Endometrial microvascular endothelial cells (primary cell): Measurements from ENCODE around the gene PPP1R12B. TPM values are rescaled to one million over a fixed set of nuclear protein-coding genes. Genes with fewer than 3 reads are reported as not detected.
"Not testable (repeated sequence)": the region's sequence is repeated elsewhere in the genome, so short reads cannot be mapped to it uniquely, and the experiment has no call there.

Experiments used
- in situ Hi-C: cut with HindIII; loops from 2 replicates; pipeline ENCODE4 v1.10.0; 2017; ENCODE audit warnings: low sequenced_read_pairs, low pct_unique_long_range_greater_than_20kb; ENCODE audit errors: inconsistent ontology term
- total RNA-seq: library from RNA; depleted of rRNA; stranded (reverse); fragments of >200 nt; gene quantifications from one replicate; pipeline ENCODE4 v1.2.3, GENCODE V29; 2015; ENCODE audit errors: inconsistent ontology term

The PPP1R12B gene
- total RNA-seq, 1 donor from 2014 or later: 6.8 TPM

GRCh38 chr1:202343652-202344349, 4.7 kb upstream of the PPP1R12B start:
- in situ Hi-C loops: no loop called here

- in situ Hi-C loops: no loop called here
Measured at GRCh38 chr1:202348005-202348508, 442 bp upstream of the PPP1R12B start.

GRCh38 chr1:202349206-202349928, 868 bp downstream of the PPP1R12B start:
- in situ Hi-C loops: no loop called here

GRCh38 chr1:202351725-202352124, 3.2 kb downstream of the PPP1R12B start:
- in situ Hi-C loops: no loop called here

GRCh38 chr1:202352583-202353197, 4.2 kb downstream of the PPP1R12B start:
- in situ Hi-C loops: not testable (repeated sequence)

- in situ Hi-C loops: no loop called here
Measured at GRCh38 chr1:202355944-202356553, 7.5 kb downstream of the PPP1R12B start.

GRCh38 chr1:202357506-202357905, 9.0 kb downstream of the PPP1R12B start:
- in situ Hi-C loops: no loop called here

- in situ Hi-C loops: no loop called here
Measured at GRCh38 chr1:202361224-202361623, 12.7 kb downstream of the PPP1R12B start.

GRCh38 chr1:202361701-202362100, 13.2 kb downstream of the PPP1R12B start:
- in situ Hi-C loops: no loop called here

- in situ Hi-C loops: no loop called here
Measured at GRCh38 chr1:202362212-202362611, 13.7 kb downstream of the PPP1R12B start.

- in situ Hi-C loops: no loop called here
Measured at GRCh38 chr1:202365092-202365815, 16.8 kb downstream of the PPP1R12B start.

- in situ Hi-C loops: no loop called here
Measured at GRCh38 chr1:202367271-202367670, 18.8 kb downstream of the PPP1R12B start.

GRCh38 chr1:202370906-202371305, 22.4 kb downstream of the PPP1R12B start:
- in situ Hi-C loops: not testable (repeated sequence)

GRCh38 chr1:202374099-202374498, 25.6 kb downstream of the PPP1R12B start:
- in situ Hi-C loops: no loop called here

GRCh38 chr1:202375175-202375574, 26.7 kb downstream of the PPP1R12B start:
- in situ Hi-C loops: not testable (repeated sequence)

- in situ Hi-C loops: no loop called here
Measured at GRCh38 chr1:202376247-202376646, 27.7 kb downstream of the PPP1R12B start.

- in situ Hi-C loops: not testable (repeated sequence)
Measured at GRCh38 chr1:202379884-202380529, 31.5 kb downstream of the PPP1R12B start.

GRCh38 chr1:202380535-202380934, 32.0 kb downstream of the PPP1R12B start:
- in situ Hi-C loops: not testable (repeated sequence)
